ENCODE results near the gene SLC2A11.

The SLC2A11 gene, protein sequence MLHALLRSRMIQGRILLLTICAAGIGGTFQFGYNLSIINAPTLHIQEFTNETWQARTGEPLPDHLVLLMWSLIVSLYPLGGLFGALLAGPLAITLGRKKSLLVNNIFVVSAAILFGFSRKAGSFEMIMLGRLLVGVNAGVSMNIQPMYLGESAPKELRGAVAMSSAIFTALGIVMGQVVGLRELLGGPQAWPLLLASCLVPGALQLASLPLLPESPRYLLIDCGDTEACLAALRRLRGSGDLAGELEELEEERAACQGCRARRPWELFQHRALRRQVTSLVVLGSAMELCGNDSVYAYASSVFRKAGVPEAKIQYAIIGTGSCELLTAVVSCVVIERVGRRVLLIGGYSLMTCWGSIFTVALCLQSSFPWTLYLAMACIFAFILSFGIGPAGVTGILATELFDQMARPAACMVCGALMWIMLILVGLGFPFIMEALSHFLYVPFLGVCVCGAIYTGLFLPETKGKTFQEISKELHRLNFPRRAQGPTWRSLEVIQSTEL

DNA sequence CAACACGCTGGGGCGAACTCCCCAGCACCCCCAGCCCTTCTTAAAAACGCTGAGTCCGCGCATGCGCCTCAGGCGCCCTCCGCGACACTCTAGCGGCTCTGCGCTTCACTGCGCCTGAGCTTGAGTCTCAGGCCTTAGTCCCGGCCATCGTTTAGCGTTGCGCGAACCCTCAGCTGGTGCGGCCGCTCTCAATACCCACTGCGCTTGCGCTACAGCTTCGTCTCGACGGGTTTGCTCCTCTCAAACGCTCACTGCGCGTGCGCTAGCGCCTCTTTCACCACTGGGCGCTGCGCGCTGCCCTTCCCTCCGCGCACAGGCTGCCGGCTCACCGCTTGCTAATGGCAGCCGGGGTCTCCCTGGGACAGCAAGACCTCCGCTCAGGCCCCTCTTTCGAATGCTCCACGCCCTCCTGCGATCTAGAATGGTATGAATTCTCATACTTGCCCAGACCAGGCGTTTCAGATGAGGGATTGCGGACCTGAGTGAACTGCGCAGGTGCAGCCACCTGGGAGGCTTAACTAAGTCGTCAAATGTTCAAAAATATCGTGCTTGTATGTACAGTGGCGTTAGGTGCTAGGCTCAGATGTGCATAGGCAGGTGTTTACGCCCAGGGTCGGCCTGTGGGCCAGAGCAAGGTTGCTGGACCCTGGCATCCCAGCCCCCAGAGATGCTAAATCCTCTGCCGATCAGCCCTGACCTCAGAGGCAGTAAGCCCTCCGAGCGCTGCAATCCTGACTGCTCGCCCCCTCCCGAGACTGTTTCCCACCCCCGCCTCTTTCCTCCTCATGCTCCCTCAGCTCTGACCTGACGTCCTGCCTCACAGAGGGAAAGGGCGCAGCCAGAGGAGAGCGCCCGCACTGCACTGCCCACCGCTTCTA lies at the start of gene SLC2A11:
SLC2A11 (plus strand) TSS at position 270 of the 878 bp plus-strand sequence; CDS start at position 395, 125 bp downstream.
- TF ChIP-seq, protein P1, sequence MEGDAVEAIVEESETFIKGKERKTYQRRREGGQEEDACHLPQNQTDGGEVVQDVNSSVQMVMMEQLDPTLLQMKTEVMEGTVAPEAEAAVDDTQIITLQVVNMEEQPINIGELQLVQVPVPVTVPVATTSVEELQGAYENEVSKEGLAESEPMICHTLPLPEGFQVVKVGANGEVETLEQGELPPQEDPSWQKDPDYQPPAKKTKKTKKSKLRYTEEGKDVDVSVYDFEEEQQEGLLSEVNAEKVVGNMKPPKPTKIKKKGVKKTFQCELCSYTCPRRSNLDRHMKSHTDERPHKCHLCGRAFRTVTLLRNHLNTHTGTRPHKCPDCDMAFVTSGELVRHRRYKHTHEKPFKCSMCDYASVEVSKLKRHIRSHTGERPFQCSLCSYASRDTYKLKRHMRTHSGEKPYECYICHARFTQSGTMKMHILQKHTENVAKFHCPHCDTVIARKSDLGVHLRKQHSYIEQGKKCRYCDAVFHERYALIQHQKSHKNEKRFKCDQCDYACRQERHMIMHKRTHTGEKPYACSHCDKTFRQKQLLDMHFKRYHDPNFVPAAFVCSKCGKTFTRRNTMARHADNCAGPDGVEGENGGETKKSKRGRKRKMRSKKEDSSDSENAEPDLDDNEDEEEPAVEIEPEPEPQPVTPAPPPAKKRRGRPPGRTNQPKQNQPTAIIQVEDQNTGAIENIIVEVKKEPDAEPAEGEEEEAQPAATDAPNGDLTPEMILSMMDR (IDR thresholded peaks at IDR 0.05; ENCODE audit: low read depth, low read length): peak; percentile 20
- peak; percentile 89 for DNase-seq (ENCODE audit: extremely low read depth, low read depth)

DNA sequence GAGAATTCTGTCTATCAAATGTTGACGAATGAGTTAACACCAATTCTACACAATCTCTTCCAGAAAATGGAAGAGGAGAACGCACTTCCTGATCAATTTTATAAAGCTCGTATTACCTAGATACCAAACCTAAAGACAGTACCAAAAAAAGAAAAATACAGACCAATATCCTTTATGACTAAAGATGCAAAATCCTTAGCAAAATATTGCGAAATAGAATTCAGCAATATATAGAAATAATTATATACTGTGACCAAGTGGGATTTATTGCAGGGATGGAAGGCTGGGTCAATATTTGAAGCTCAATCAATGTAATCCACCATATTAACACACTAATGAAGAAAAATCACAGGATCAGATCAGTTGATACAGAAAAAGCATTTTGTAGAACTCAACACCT lies 45.3 kb upstream of the SLC2A11 start:
- TF ChIP-seq, protein P1 (IDR thresholded peaks at IDR 0.05; ENCODE audit: low read depth, low read length): no peak
- DNase-seq (ENCODE audit: extremely low read depth, low read depth): no peak

DNA sequence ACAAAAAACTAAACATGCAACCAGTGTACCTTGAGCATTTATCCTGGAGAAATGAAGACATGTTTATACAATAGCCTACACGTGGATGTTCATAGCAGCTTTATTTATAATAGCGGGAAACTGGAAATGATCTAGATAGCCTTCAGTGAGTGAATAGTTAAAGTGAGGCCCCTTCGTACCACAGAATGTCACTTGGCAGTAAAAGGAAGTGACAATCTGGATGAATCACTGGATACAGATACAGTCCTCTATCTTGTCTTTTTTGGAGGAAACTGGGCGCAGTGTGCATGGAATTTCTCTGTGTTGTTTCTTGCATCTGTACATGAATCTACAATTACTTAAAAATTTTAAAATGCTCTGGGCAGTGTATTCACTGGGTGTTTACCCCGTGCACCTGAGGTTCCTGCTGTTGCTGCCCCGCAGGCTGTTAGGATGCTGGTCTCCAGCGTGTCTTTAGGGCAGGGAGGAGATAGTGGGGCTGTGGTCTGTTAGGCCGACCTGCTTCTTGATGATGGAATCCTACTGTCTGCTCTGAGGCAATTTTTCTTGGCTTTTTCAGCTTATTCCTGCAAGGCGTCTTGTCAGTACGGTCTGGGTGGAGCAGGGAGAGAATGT lies 42.0 kb upstream of the SLC2A11 start:
- DNase-seq (ENCODE audit: extremely low read depth, low read depth): no peak
- TF ChIP-seq, protein P1 (IDR thresholded peaks at IDR 0.05; ENCODE audit: low read depth, low read length): no peak

DNA sequence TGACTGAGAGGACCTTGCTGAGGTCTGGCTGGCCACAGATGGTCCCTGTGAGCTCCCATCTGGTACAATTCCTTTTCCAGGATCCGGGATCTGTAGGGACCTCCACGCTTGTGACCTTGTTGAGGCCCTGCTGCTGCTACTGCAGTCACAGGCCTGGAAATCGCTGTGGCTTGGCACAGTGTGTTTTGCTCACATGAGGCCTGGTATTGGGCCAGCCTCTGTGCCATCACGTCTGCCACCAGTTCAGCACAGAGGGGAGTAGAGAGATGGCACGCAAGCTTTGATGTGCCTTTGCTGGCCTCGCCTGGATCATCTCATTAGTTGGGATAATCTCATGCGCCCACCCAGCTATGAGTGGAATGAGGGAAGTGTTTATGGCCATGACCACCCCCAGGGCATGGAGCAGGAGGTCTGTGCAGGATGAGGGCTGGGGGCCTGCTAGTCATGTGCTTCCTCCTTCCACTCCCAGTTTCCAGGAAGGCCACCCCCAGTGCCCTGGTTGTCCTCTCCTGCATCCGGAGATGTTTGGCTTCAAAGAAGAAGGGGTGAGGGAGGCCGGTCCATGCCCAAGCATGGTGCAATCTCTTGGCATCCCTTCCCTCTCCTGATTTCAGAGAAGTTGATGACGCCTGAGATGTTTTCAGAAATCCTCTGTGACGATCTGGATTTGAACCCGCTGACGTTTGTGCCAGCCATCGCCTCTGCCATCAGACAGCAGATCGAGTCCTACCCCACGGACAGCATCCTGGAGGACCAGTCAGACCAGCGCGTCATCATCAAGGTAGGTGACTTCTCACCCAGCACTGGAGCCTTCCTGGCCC lies 41.3 kb upstream of the SLC2A11 start:
- DNase-seq (ENCODE audit: extremely low read depth, low read depth): no peak
- TF ChIP-seq, protein P1 (IDR thresholded peaks at IDR 0.05; ENCODE audit: low read depth, low read length): no peak

DNA sequence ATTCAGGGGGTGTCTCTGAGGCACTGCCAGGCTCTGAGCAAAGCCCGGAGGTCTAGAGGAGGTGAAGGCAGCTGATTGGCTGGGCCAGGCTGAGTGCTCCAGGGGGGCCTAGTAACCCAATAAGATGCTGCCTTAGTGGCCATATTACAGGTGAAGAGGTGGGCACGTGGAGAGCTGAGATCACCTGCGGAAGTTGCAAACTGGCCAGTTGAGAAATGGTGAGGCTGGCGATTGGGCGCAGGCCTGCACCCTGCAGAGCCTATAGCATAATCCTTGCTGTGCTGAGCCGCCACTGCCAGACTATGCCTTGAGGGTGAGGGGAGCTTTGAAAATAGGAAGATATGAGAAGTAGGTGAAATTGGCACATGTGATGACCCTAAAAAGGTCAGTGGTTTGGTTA lies 40.5 kb upstream of the SLC2A11 start:
- TF ChIP-seq, protein P1 (IDR thresholded peaks at IDR 0.05; ENCODE audit: low read depth, low read length): no peak

DNA sequence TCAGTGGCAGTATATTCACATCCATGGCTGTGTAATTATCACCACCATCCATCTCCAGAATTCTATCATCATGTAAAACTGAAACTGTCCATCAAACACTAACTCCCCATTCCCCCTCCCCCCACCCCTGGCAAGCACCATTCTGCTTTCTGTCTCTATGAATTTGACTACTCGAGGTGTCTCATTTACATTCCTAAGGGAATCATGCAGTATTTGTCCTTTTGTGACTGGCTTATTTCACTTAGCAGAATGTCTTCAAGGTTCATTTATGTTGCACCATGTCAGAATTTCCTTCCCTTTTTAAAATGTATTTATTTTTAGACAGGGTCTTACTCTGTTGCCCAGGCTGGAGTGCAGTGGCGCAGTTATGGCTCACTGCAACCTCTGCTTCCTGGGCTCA lies 39.1 kb upstream of the SLC2A11 start:
- TF ChIP-seq, protein P1 (IDR thresholded peaks at IDR 0.05; ENCODE audit: low read depth, low read length): no peak
- DNase-seq (ENCODE audit: extremely low read depth, low read depth): no peak

More for the DNA sequence above, 40.5 kb upstream of the SLC2A11 start:
- DNase-seq (ENCODE audit: extremely low read depth, low read depth): no peak

Measured in AG09319 (cell line).